IMR-90 (cell line): ENCODE results near the gene PRXL2C. TPM values are rescaled to one million over a fixed set of nuclear protein-coding genes. Genes with fewer than 3 reads are reported as not detected.
"Not testable (repeated sequence)": the region's sequence is repeated elsewhere in the genome, so short reads cannot be mapped to it uniquely, and the experiment has no call there.

Source experiments
- ATAC-seq: fragments of 200-7000 bp; cut with Tn5 transposase; 2 replicates; pipeline ENCODE4 v1.9.1; 2020; ENCODE audit warnings: low read depth, mild to moderate bottlenecking, moderate library complexity
- BruUV-seq: library from RNA; stranded (reverse); fragments of 400-500 nt; replicated peaks from 2 replicates; lab custom pipeline; 2021; lab: Mats Ljungman, UMichigan
- CTCF ChIA-PET: fragments of 300-600 bp; formaldehyde crosslinking; extraction: SDS; loops from one replicate; lab custom pipeline; 2021; ENCODE audit warnings: antibody characterized with exemption; lab: Yijun Ruan, JAX
- POLR2A ChIA-PET: fragments of 300-600 bp; sonication (Branson Sonifier 250); formaldehyde crosslinking; loops from one replicate; lab custom pipeline; 2022; ENCODE audit warnings: antibody characterized with exemption; ENCODE audit not compliant: unreplicated experiment; lab: Charles Lee
- DNase-seq: peaks from one replicate; pipeline ENCODE4 v3.0.0; 2013
- H2AFZ ChIP-seq: replicated peaks from 2 replicates; pipeline ENCODE3; 2013; ENCODE audit warnings: low read length, mild to moderate bottlenecking; ENCODE audit not compliant: poor library complexity
- H2AK5ac ChIP-seq: 2 replicates; pipeline ENCODE4 v1.6.1; 2013; ENCODE audit warnings: low read depth, low read length, inconsistent platforms
- H2AK9ac ChIP-seq: replicated peaks from 2 replicates; pipeline ENCODE3; 2013; ENCODE audit warnings: mild to moderate bottlenecking, low read depth, low read length, moderate library complexity; ENCODE audit not compliant: poor library complexity
- H2BK120ac ChIP-seq: 2 replicates; pipeline ENCODE4 v1.6.1; 2013; ENCODE audit warnings: low read depth, low read length, inconsistent platforms
- H2BK15ac ChIP-seq: 3 replicates; pipeline ENCODE4 v1.6.1; 2013; ENCODE audit warnings: low read depth, low read length, inconsistent platforms
- H2BK20ac ChIP-seq: 2 replicates; pipeline ENCODE4 v1.6.1; 2013; ENCODE audit warnings: low read depth, mild to moderate bottlenecking, inconsistent platforms, low read length, moderate library complexity
- H2BK5ac ChIP-seq: 2 replicates; pipeline ENCODE4 v1.6.1; 2013; ENCODE audit warnings: mild to moderate bottlenecking, low read depth, low read length, inconsistent platforms; ENCODE audit not compliant: poor library complexity, severe bottlenecking
- H3K14ac ChIP-seq: replicated peaks from 2 replicates; pipeline ENCODE4 v1.6.1; 2013; ENCODE audit warnings: low read depth, low read length, inconsistent platforms
- H3K18ac ChIP-seq: 2 replicates; pipeline ENCODE4 v1.6.1; 2013; ENCODE audit warnings: low read depth, low read length, control low read depth
- H3K23ac ChIP-seq: 2 replicates; pipeline ENCODE4 v1.6.1; 2013; ENCODE audit warnings: low read depth, low read length, inconsistent platforms
- H3K27ac ChIP-seq: 2 replicates; pipeline ENCODE4 v1.5.1; 2013; ENCODE audit warnings: mild to moderate bottlenecking, control low read depth, low read length; ENCODE audit not compliant: insufficient read depth
- H3K27me3 ChIP-seq: 2 replicates; pipeline ENCODE4 v1.6.1; 2013; ENCODE audit warnings: low read length; ENCODE audit not compliant: control insufficient read depth, insufficient read depth
- H3K36me3 ChIP-seq: 2 replicates; pipeline ENCODE4 v1.6.1; 2013; ENCODE audit warnings: low read length, mixed read lengths; ENCODE audit not compliant: control insufficient read depth, insufficient read depth
- H3K4ac ChIP-seq: 2 replicates; pipeline ENCODE4 v1.6.1; 2013; ENCODE audit warnings: low read depth, low read length, inconsistent platforms
- H3K4me1 ChIP-seq: 2 replicates; pipeline ENCODE4 v1.6.1; 2013; ENCODE audit warnings: low read length, mixed read lengths; ENCODE audit not compliant: control insufficient read depth, insufficient read depth
- H3K4me2 ChIP-seq: 2 replicates; pipeline ENCODE4 v1.6.1; 2013; ENCODE audit warnings: low read depth, mild to moderate bottlenecking, control low read depth, low read length, moderate library complexity
- H3K4me3 ChIP-seq: 2 replicates; pipeline ENCODE4 v1.5.1; 2013; ENCODE audit warnings: low read depth, mild to moderate bottlenecking, control low read depth, low read length, moderate library complexity; ENCODE audit not compliant: insufficient read depth
- H3K56ac ChIP-seq: 2 replicates; pipeline ENCODE4 v1.6.1; 2013; ENCODE audit warnings: low read length, inconsistent platforms; ENCODE audit not compliant: insufficient read depth; ENCODE audit errors: extremely low read depth
- H3K79me1 ChIP-seq, 2 experiments: 2 replicates each; pipeline ENCODE4 v1.6.1; 2013; ENCODE audit warnings: low read length in 2 of 2, inconsistent platforms in 1 of 2, low read depth in 1 of 2
- H3K9ac ChIP-seq: 2 replicates; pipeline ENCODE4 v1.6.1; 2013; ENCODE audit warnings: low read depth, low read length, control low read depth
- H3K9me1 ChIP-seq: 2 replicates; pipeline ENCODE4 v1.6.1; 2013; ENCODE audit warnings: low read length, inconsistent platforms; ENCODE audit not compliant: insufficient read depth
- H3K9me3 ChIP-seq: 2 replicates; pipeline ENCODE4 v1.6.1; 2013; ENCODE audit warnings: low read length; ENCODE audit not compliant: control insufficient read depth, insufficient read depth
- H4K20me1 ChIP-seq: 2 replicates; pipeline ENCODE4 v1.6.1; 2013; ENCODE audit warnings: low read length, inconsistent platforms; ENCODE audit not compliant: insufficient read depth
- H4K5ac ChIP-seq: 2 replicates; pipeline ENCODE4 v1.6.1; 2013; ENCODE audit warnings: mild to moderate bottlenecking, low read depth, low read length, control low read depth
- H4K8ac ChIP-seq, 2 experiments: 2 replicates each; pipeline ENCODE4 v1.6.1; 2013; ENCODE audit warnings: low read depth in 2 of 2, low read length in 2 of 2, control low read depth in 1 of 2, inconsistent platforms in 1 of 2
- H4K91ac ChIP-seq: 2 replicates; pipeline ENCODE4 v1.6.1; 2013; ENCODE audit warnings: low read depth, low read length, inconsistent platforms; ENCODE audit not compliant: insufficient read depth
- BHLHE40 ChIP-seq: fragments of 150-350 bp; IDR thresholded peaks from 2 replicates; pipeline ENCODE4 v1.6.1; 2016; ENCODE audit warnings: mild to moderate bottlenecking, low read depth, low read length
- CEBPB ChIP-seq: IDR thresholded peaks from 2 replicates; pipeline ENCODE4 v1.6.1; 2012; ENCODE audit warnings: low read depth, low read length, improper control_type of control experiment
- WGBS, 2 experiments: methylation state at CpG; one replicate each; pipeline versions ENCODE4 v1.1.5 to v1.1.7; 2013; ENCODE audit warnings: missing lambda C conversion rate in 2 of 2; ENCODE audit not compliant: insufficient read length in 1 of 2; ENCODE audit errors: extremely low coverage in 2 of 2; 5-methylcytosine and 5-hydroxymethylcytosine counted together
- dilution Hi-C: fragments of 300-500 bp; cut with HindIII; formaldehyde crosslinking; loops from one replicate; pipeline ENCODE4 v1.14.3; 2018; ENCODE audit warnings: low sequenced_read_pairs; ENCODE audit not compliant: unreplicated experiment
- in situ Hi-C: fragments of 300-500 bp; cut with MboI; formaldehyde crosslinking; loops from 3 replicates; pipeline ENCODE4 v1.14.3; 2019; ENCODE audit warnings: low sequenced_read_pairs, inconsistent platforms, mixed read lengths
- intact Hi-C: fragments of 100-400 bp; cut with micrococcal nuclease; formaldehyde crosslinking; loops from 2 replicates; pipeline ENCODE4 v1.10.0; 2022
- polyA plus RNA-seq, 3 experiments: library from polyadenylated mRNA; depleted of rRNA; stranded (reverse); fragments of >200 nt; gene quantifications; 2 replicates each; pipeline ENCODE4 v1.2.3, GENCODE V29; 2012; ENCODE audit warnings: low replicate concordance in 1 of 3
- total RNA-seq: library from RNA; depleted of rRNA; stranded (reverse); fragments of >200 nt; gene quantifications from 2 replicates; pipeline ENCODE4 v1.2.3, GENCODE V29; 2012

PRXL2C gene
- total and polyA plus RNA-seq, 2 of the 4 experiments (the other 2 are of a cell fraction) = 2.7 to 9.0 TPM

DNA sequence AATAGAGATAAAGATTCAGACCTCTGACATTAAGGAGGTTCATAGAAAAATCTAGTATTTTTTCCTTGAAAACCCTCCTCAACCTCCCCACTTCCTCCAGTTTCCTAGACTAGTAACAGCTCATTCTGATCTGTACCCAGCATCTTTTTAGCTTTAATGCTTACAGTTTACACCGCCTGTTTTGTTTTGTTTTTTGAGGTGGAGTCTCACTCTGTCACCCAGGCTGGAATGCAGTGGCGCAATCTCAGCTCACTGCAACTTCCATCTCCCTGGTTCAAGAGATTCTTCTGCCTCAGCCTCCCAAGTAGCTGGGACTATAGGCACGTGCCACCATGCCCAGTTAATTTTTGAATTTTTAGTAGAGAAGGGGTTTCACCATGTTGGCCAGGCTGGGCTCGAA is 40.5 kb downstream of the PRXL2C start:
- WGBS, 2 experiments = no CpG with 5 or more reads among the region's 4 CpGs
- DNase-seq (peak; percentile 29), ATAC-seq (peak; percentile 18)
- H3K27me3 ChIP-seq, H3K18ac ChIP-seq, H3K9me1 ChIP-seq, H4K5ac ChIP-seq, H3K9ac ChIP-seq, H3K23ac ChIP-seq, BruUV-seq, in situ Hi-C loops, H3K36me3 ChIP-seq, H4K8ac ChIP-seq, H3K14ac ChIP-seq, CTCF ChIA-PET, H3K56ac ChIP-seq, dilution Hi-C loops, H3K4me3 ChIP-seq, H3K9me3 ChIP-seq, H3K4me2 ChIP-seq, H4K20me1 ChIP-seq, H2AK9ac ChIP-seq, H3K4me1 ChIP-seq, H4K91ac ChIP-seq, H2AFZ ChIP-seq: not testable (repeated sequence)
- H2AK5ac ChIP-seq = peak overlapping the region; percentile 47; the same call in 1 of the 2 replicates
- peak overlapping the region; percentile 63 for H2BK5ac ChIP-seq
- 0 out of 2 replicates have a peak overlapping the region, but pooled peaks have one; percentile 35 for H2BK120ac ChIP-seq
- peak overlapping the region; percentile 69; the same call in 1 of the 2 replicates for H3K4ac ChIP-seq
- peak overlapping the region; percentile 57; the same call in 1 of the 3 replicates for H2BK15ac ChIP-seq
- POLR2A ChIA-PET = interaction anchor here (0.7 kb wide), 1 partner anchor 91 kb away, joined by 6 read pairs; no protein-coding TSS in a partner anchor
- peak overlapping the region; percentile 43; the same call in 1 of the 2 replicates for H3K27ac ChIP-seq
- H3K79me1 ChIP-seq = peaks cover 13 to 60% of the 10 kb centered on the region in 2 experiments
- intact Hi-C loops = loop anchor here (5.0 kb wide), 2 partner anchors 47 to 162 kb away; partner anchors contain the start of gene HABP4
- TF ChIP-seq BHLHE40 (peak; percentile 22; the same call in 1 of the 2 replicates), CEBPB (peak; percentile 92)
- peak overlapping the region; percentile 61 for H2BK20ac ChIP-seq
